Endodermal cell (in vitro differentiated cells): ENCODE data around the gene COL4A1. TPM values are rescaled to one million over a fixed set of nuclear protein-coding genes. Genes with fewer than 3 reads are reported as not detected.

ENCODE experiments used
- DNase-seq: peaks from one replicate; pipeline ENCODE4 v3.0.0-alpha.2; 2017
- H3K27ac ChIP-seq: 2 replicates; pipeline ENCODE4 v1.5.1; 2013; ENCODE audit warnings: mild to moderate bottlenecking, low read depth, low read length, moderate library complexity
- H3K27me3 ChIP-seq: 2 replicates; pipeline ENCODE4 v1.6.1; 2013; ENCODE audit warnings: mild to moderate bottlenecking, low read length, moderate library complexity; ENCODE audit not compliant: insufficient read depth, control insufficient read depth, poor library complexity, severe bottlenecking
- H3K36me3 ChIP-seq: 2 replicates; pipeline ENCODE4 v1.7.0; 2013; ENCODE audit warnings: mild to moderate bottlenecking, low read length, moderate library complexity; ENCODE audit not compliant: control insufficient read depth, insufficient read depth
- H3K4me1 ChIP-seq: one replicate; pipeline ENCODE4 v1.7.0; 2013; ENCODE audit warnings: low read length; ENCODE audit not compliant: control insufficient read depth, insufficient read depth
- H3K4me3 ChIP-seq: 2 replicates; pipeline ENCODE4 v1.5.1; 2013; ENCODE audit warnings: mild to moderate bottlenecking, low read length, moderate library complexity
- H3K9ac ChIP-seq: 2 replicates; pipeline ENCODE4 v1.6.1; 2013; ENCODE audit warnings: mild to moderate bottlenecking, low read length, moderate library complexity; ENCODE audit not compliant: poor library complexity, severe bottlenecking; ENCODE audit errors: extremely low read depth
- H3K9me3 ChIP-seq: 2 replicates; pipeline ENCODE4 v1.6.1; 2013; ENCODE audit warnings: mild to moderate bottlenecking, low read length, moderate library complexity; ENCODE audit not compliant: control insufficient read depth
- H3K27ac Mint-ChIP-seq: 2 replicates; pipeline ENCODE4 v1.8.0; 2020; ENCODE audit warnings: mixed read lengths
- H3K27me3 Mint-ChIP-seq: 2 replicates; pipeline ENCODE4 v1.8.0; 2021; ENCODE audit warnings: mild to moderate bottlenecking, mixed read lengths; ENCODE audit not compliant: insufficient read depth
- H3K36me3 Mint-ChIP-seq: 2 replicates; pipeline ENCODE4 v1.8.0; 2020; ENCODE audit warnings: low read depth, mixed read lengths
- H3K4me1 Mint-ChIP-seq: 2 replicates; pipeline ENCODE4 v1.8.0; 2020; ENCODE audit warnings: mixed read lengths
- H3K4me3 Mint-ChIP-seq: 2 replicates; pipeline ENCODE4 v1.8.0; 2020; ENCODE audit warnings: mild to moderate bottlenecking, moderate library complexity, mixed read lengths
- H3K9me3 Mint-ChIP-seq: 2 replicates; pipeline ENCODE4 v1.8.0; 2020; ENCODE audit warnings: mild to moderate bottlenecking, mixed read lengths
- CTCF ChIP-seq: fragments of 200-600 bp; sonication (generic); conservative IDR thresholded peaks from 2 replicates; pipeline ENCODE4 v1.5.0; 2021; ENCODE audit warnings: antibody characterized with exemption, mild to moderate bottlenecking
- WGBS, 2 experiments: methylation state at CpG; one replicate each; pipeline versions ENCODE4 v1.1.5 to v1.1.7; 2013; ENCODE audit warnings: missing lambda C conversion rate in 2 of 2, mixed read lengths in 1 of 2; ENCODE audit not compliant: insufficient coverage in 1 of 2, insufficient read length in 1 of 2; 5-methylcytosine and 5-hydroxymethylcytosine counted together
- total RNA-seq, 2 donors: library from RNA; stranded (reverse); fragmentation: NEBNext Ultra II Directional in 1 of 2; extraction: Animal tissue kit (Norgen Biotek cat#: 25700) in 1 of 2; gene quantifications; 2 replicates in 1 of 2; 3 replicates in 1 of 2; pipeline ENCODE4 v1.2.1, GENCODE V29; 2021

Gene COL4A1
- total RNA-seq, 2 donors from 2014 or later: 702 to 764 TPM

- H3K27ac ChIP-seq: no peak overlapping the region
- H3K27ac Mint-ChIP-seq: peak overlapping the region; percentile 20
- H3K9me3 ChIP-seq: no peaks in the 10 kb centered on the region
- WGBS, 2 experiments: 86 to 92% methylated on average over 8 to 15 of the region's 15 CpGs
- no peak overlapping the region for H3K9ac ChIP-seq
- no peaks in the 10 kb centered on the region for H3K9me3 Mint-ChIP-seq
- no peak for TF ChIP-seq CTCF
- no peak overlapping the region for H3K4me3 ChIP-seq
- peaks cover 30% of the 10 kb centered on the region for H3K36me3 ChIP-seq
- no peaks in the 10 kb centered on the region for H3K27me3 Mint-ChIP-seq
- DNase-seq: no peak
- peaks cover 36% of the 10 kb centered on the region for H3K36me3 Mint-ChIP-seq
- H3K4me3 Mint-ChIP-seq: no peak overlapping the region
- no peaks in the 10 kb centered on the region for H3K27me3 ChIP-seq
- H3K4me1 ChIP-seq: peaks cover 11% of the 10 kb centered on the region
- peaks cover 25% of the 10 kb centered on the region for H3K4me1 Mint-ChIP-seq
Measured at GRCh38 chr13:110228936-110229904, 77.7 kb downstream of the COL4A1 start.

DNA sequence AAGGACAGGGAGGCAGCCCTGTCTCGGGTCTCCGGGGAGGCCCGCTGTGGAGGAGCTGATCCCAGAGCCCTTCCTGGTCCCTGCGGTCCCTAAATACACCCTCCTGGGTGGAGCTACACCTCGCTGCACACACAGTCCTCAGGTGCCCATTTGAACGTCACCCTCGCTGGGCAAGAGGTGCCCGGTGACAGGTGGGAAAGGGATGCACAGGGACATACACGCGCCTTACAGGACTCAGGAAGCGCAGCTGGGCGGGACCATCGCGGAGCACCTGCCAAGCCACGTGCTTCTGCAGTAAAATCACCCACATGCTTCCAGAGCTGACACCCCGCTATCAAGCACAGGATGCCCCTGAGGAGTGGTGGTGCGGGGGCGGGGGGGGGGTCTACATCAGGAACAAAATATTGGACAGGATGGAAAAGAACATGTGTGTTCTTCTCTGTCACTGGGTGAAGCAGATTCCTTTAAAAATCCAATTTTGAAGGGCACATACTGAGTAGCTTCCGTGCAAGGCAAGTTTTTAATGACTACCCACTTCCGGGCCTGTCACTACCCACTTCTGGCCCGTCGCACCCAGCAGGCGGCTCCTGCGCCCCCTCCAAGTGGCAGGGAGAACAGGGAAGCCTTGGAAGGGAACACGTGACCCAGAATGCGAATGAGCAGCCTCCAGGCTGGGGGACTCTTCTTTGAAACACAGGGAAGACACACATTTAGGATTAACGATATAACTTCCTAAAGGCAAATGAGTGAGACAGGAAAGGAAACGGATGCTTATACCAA is 78.9 kb downstream of the COL4A1 start:
- H3K36me3 ChIP-seq: peaks cover 30% of the 10 kb centered on the region
- H3K27ac ChIP-seq: no peak overlapping the region
- H3K27ac Mint-ChIP-seq: no peak overlapping the region
- H3K9me3 Mint-ChIP-seq: no peaks in the 10 kb centered on the region
- peaks cover 28% of the 10 kb centered on the region for H3K36me3 Mint-ChIP-seq
- H3K27me3 ChIP-seq: no peaks in the 10 kb centered on the region
- H3K9me3 ChIP-seq: no peaks in the 10 kb centered on the region
- 94 to 96% methylated on average over 26 to 28 of the region's 28 CpGs for WGBS, 2 experiments
- DNase-seq: no peak
- H3K9ac ChIP-seq: no peak overlapping the region
- peaks cover 25% of the 10 kb centered on the region for H3K4me1 Mint-ChIP-seq
- H3K27me3 Mint-ChIP-seq: no peaks in the 10 kb centered on the region
- H3K4me1 ChIP-seq: peaks cover 11% of the 10 kb centered on the region
- no peak overlapping the region for H3K4me3 ChIP-seq
- TF ChIP-seq CTCF: no peak
- H3K4me3 Mint-ChIP-seq: no peak overlapping the region

GRCh38 chr13:110227416-110227815 is 79.5 kb downstream of the COL4A1 start:
- Mint-ChIP-seq H3K27ac (peak overlapping the region; percentile 23), H3K27me3 (no peaks in the 10 kb centered on the region), H3K4me1 (peaks cover 21% of the 10 kb centered on the region), H3K9me3 (no peaks in the 10 kb centered on the region), H3K4me3 (no peak overlapping the region), H3K36me3 (peaks cover 28% of the 10 kb centered on the region)
- no peaks in the 10 kb centered on the region for H3K9me3 ChIP-seq
- H3K27me3 ChIP-seq: no peaks in the 10 kb centered on the region
- peaks cover 27% of the 10 kb centered on the region for H3K36me3 ChIP-seq
- no peak overlapping the region for H3K27ac ChIP-seq
- TF ChIP-seq CTCF: no peak
- WGBS, 2 experiments: 91 to 100% methylated on average over 2 to 3 of the region's 3 CpGs
- no peak overlapping the region for H3K4me3 ChIP-seq
- DNase-seq: no peak
- H3K9ac ChIP-seq: no peak overlapping the region
- H3K4me1 ChIP-seq: peaks cover 10% of the 10 kb centered on the region
